SU-DHL-6 (cell line): ENCODE data around the gene TMEM178B.

Experiments
- H2AFZ ChIP-seq: fragments of 200-600 bp; sonication (generic); 2 replicates; pipeline ENCODE4 v1.6.1; 2014; ENCODE audit warnings: low read depth, mild to moderate bottlenecking, moderate library complexity, mixed read lengths, antibody characterized with exemption, low read length; ENCODE audit not compliant: severe bottlenecking
- H3F3A ChIP-seq: fragments of 200-600 bp; shearing (Covaris generic); 2 replicates; pipeline ENCODE4 v1.6.0; 2016; ENCODE audit warnings: antibody characterized with exemption, mild to moderate bottlenecking; ENCODE audit not compliant: insufficient read depth
- H3K27ac ChIP-seq: fragments of 200-600 bp; sonication (generic); 2 replicates; pipeline ENCODE4 v1.5.1; 2016; ENCODE audit warnings: low read depth, mild to moderate bottlenecking, low read length, moderate library complexity, mixed read lengths
- H3K27me3 ChIP-seq: fragments of 200-600 bp; sonication (generic), shearing (Covaris generic); 2 replicates; pipeline ENCODE4 v1.6.0; 2014; ENCODE audit warnings: mild to moderate bottlenecking, low read length
- H3K36me3 ChIP-seq: fragments of 200-600 bp; sonication (generic); 2 replicates; pipeline ENCODE4 v1.6.1; 2014; ENCODE audit warnings: mild to moderate bottlenecking, low read length, mixed read lengths
- H3K4me2 ChIP-seq: fragments of 300-600, 200-600 bp; shearing (Covaris generic), sonication (generic); 2 replicates; pipeline ENCODE4 v1.6.0; 2014; ENCODE audit warnings: low read length, low read depth, mild to moderate bottlenecking; ENCODE audit not compliant: poor library complexity, severe bottlenecking
- H3K4me3 ChIP-seq: fragments of 200-600 bp; sonication (generic); 2 replicates; pipeline ENCODE4 v1.5.1; 2014; ENCODE audit warnings: antibody characterized with exemption, low read length, mild to moderate bottlenecking, mixed read lengths; ENCODE audit not compliant: insufficient read depth, poor library complexity, severe bottlenecking
- H3K79me2 ChIP-seq: fragments of 200-600 bp; sonication (generic); 2 replicates; pipeline ENCODE4 v1.6.1; 2014; ENCODE audit warnings: mild to moderate bottlenecking, low read length, moderate library complexity; ENCODE audit not compliant: insufficient read depth
- H3K9ac ChIP-seq: fragments of 200-600 bp; sonication (generic); 2 replicates; pipeline ENCODE4 v1.7.0; 2014; ENCODE audit warnings: mild to moderate bottlenecking, low read length
- H3K9me2 ChIP-seq: fragments of 200-600 bp; sonication (generic); replicated peaks from 2 replicates; pipeline ENCODE4 v1.6.1; 2014; ENCODE audit warnings: low read length; ENCODE audit not compliant: insufficient read depth
- H3K9me3 ChIP-seq: fragments of 200-600 bp; sonication (generic); 2 replicates; pipeline ENCODE4 v1.6.1; 2014; ENCODE audit warnings: low read length, mixed read lengths; ENCODE audit not compliant: insufficient read depth
- H4K20me1 ChIP-seq: fragments of 200-600 bp; sonication (generic); 2 replicates; pipeline ENCODE4 v1.6.1; 2014; ENCODE audit warnings: low read depth, mild to moderate bottlenecking, antibody characterized with exemption, low read length, moderate library complexity, mixed read lengths
- EZH2phosphoT487 ChIP-seq: fragments of 200-600 bp; sonication (generic), shearing (Covaris generic); conservative IDR thresholded peaks from 2 replicates; pipeline ENCODE4 v1.6.1; 2018; ENCODE audit warnings: mild to moderate bottlenecking, antibody characterized with exemption, low read length, moderate library complexity, mixed read lengths
- TF ChIP-seq, protein P1 (sequence below): fragments of 200-600 bp; sonication (generic); IDR thresholded peaks from one replicate; pipeline ENCODE4 v1.5.1; 2017; ENCODE audit warnings: antibody characterized with exemption, mild to moderate bottlenecking, low read length, moderate library complexity; ENCODE audit not compliant: insufficient read depth, poor library complexity, severe bottlenecking

Gene TMEM178B

DNA sequence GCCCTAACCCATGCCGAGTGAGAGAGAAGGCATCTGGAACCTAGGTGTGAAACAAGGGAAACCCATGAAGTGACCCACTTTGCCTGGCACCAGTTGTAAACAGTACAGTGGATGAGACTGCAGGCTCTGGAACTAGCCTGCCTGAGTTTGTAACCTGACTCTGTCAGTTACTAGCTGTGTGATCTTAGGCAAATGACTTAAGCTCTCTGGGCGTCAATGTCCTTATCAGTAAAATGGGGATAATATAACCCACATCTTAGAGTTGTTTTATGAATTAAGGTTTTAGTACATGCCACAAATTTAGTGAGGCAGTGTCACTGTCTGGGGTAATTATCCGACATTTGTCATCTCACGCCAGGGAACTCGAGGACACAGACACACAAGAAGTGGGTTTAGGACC, 394.5 kb downstream of the TMEM178B start:
- no peak overlapping the region for H2AFZ ChIP-seq
- no peaks in the 10 kb centered on the region for H3K36me3 ChIP-seq
- TF ChIP-seq EZH2phosphoT487, result no peak
- TF ChIP-seq, protein P1, sequence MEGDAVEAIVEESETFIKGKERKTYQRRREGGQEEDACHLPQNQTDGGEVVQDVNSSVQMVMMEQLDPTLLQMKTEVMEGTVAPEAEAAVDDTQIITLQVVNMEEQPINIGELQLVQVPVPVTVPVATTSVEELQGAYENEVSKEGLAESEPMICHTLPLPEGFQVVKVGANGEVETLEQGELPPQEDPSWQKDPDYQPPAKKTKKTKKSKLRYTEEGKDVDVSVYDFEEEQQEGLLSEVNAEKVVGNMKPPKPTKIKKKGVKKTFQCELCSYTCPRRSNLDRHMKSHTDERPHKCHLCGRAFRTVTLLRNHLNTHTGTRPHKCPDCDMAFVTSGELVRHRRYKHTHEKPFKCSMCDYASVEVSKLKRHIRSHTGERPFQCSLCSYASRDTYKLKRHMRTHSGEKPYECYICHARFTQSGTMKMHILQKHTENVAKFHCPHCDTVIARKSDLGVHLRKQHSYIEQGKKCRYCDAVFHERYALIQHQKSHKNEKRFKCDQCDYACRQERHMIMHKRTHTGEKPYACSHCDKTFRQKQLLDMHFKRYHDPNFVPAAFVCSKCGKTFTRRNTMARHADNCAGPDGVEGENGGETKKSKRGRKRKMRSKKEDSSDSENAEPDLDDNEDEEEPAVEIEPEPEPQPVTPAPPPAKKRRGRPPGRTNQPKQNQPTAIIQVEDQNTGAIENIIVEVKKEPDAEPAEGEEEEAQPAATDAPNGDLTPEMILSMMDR, result no peak
- H4K20me1 ChIP-seq, result no peaks in the 10 kb centered on the region
- H3F3A ChIP-seq, result no peaks in the 10 kb centered on the region
- H3K4me3 ChIP-seq, result no peak overlapping the region
- H3K79me2 ChIP-seq, result no peaks in the 10 kb centered on the region
- no peak overlapping the region for H3K9ac ChIP-seq
- no peaks in the 10 kb centered on the region for H3K9me2 ChIP-seq
- H3K27ac ChIP-seq, result no peak overlapping the region
- H3K27me3 ChIP-seq, result no peaks in the 10 kb centered on the region
- no peak overlapping the region for H3K4me2 ChIP-seq
- no peaks in the 10 kb centered on the region for H3K9me3 ChIP-seq

DNA sequence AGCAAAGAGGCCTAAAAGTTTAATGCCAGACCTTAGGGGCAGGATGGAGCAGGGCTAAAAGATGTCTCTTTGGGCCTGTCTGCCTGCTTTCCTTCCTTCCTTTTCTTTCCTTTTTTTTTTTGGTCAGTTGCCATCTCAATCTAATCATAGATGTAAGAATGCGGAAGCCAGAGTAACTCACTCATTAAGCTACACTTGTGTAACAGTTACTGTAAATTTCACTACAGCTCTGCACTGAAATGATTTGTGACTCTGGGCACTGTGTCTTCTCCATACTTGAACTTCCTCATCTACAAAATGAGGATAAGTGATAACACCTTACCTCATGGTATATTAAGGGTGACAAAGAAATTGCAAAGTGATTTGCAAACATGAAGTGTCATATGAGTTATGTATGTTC, 401.8 kb downstream of the TMEM178B start:
- Histone ChIP-seq H3K4me3 (no peak overlapping the region), H3F3A (no peaks in the 10 kb centered on the region), H3K9me3 (no peaks in the 10 kb centered on the region), H4K20me1 (no peaks in the 10 kb centered on the region), H3K79me2 (no peaks in the 10 kb centered on the region), H3K4me2 (no peak overlapping the region), H3K9me2 (no peaks in the 10 kb centered on the region), H3K27ac (no peak overlapping the region), H3K27me3 (no peaks in the 10 kb centered on the region), H3K36me3 (no peaks in the 10 kb centered on the region), H3K9ac (no peak overlapping the region), H2AFZ (no peak overlapping the region)
- TF ChIP-seq EZH2phosphoT487, result no peak
- TF ChIP-seq, protein P1, result no peak

DNA sequence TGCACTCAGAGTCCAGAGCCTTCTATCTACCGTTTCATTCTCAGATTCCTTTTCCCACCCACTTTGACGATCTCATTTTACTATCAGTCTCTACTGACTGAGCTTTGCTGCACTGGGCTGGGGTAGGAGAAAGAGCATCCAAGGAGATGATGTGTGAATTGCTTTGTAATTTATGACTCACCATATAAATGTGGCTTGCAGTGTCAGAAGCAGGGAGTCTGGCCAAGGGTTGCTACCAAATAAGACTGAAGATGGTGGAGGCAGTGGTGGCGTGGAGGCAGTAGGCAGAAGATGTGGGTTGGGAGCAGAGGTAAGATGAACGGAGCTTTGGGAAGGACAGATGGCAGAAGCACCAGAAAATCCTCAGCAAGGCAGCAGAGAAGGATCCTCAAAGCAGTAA, 404.0 kb downstream of the TMEM178B start:
- Histone ChIP-seq H2AFZ (no peak overlapping the region), H3K27me3 (no peaks in the 10 kb centered on the region), H3K79me2 (no peaks in the 10 kb centered on the region), H3F3A (no peaks in the 10 kb centered on the region), H3K9me3 (no peaks in the 10 kb centered on the region), H3K9me2 (no peaks in the 10 kb centered on the region), H3K27ac (no peak overlapping the region), H3K4me3 (no peak overlapping the region), H3K36me3 (no peaks in the 10 kb centered on the region), H4K20me1 (no peaks in the 10 kb centered on the region), H3K9ac (no peak overlapping the region), H3K4me2 (no peak overlapping the region)
- TF ChIP-seq EZH2phosphoT487, result no peak
- TF ChIP-seq, protein P1, result no peak

DNA sequence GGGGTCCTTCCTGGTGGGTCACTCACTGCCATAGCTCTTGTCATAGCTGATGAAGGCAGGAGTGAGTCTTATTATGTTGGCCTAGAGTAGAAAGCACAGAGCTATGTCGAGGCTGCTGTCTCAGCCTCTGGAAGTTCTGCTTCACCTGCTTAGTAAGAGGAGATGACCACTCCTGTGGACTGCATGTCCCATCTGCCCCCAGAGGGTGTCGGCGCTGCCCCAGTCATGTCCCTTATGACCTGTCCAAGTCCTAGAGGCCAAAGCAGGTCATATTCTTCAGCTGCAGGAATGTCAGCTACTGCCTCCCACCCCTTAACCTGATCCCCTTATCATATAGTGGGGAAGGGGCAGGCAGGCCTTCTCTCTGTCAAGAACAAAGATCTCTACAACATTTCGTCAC, 405.0 kb downstream of the TMEM178B start:
- no peak overlapping the region for H3K27ac ChIP-seq
- no peak overlapping the region for H3K9ac ChIP-seq
- no peak overlapping the region for H2AFZ ChIP-seq
- H3K79me2 ChIP-seq, result no peaks in the 10 kb centered on the region
- H3K36me3 ChIP-seq, result no peaks in the 10 kb centered on the region
- H3K4me2 ChIP-seq, result no peak overlapping the region
- no peaks in the 10 kb centered on the region for H3K9me3 ChIP-seq
- H3F3A ChIP-seq, result no peaks in the 10 kb centered on the region
- no peaks in the 10 kb centered on the region for H4K20me1 ChIP-seq
- no peaks in the 10 kb centered on the region for H3K27me3 ChIP-seq
- TF ChIP-seq, protein P1, result no peak
- no peaks in the 10 kb centered on the region for H3K9me2 ChIP-seq
- H3K4me3 ChIP-seq, result no peak overlapping the region
